NOMO-1 (cell line): ENCODE data around the gene CD320.

ENCODE experiments used
- DNase-seq, 2 experiments: peaks; one replicate each; lab custom pipeline; 2025; ENCODE audit not compliant: unreplicated experiment in 2 of 2; lab: John Stamatoyannopoulos, UW

CD320 gene

GRCh38 chr19:8255426-8256125 is 52.6 kb downstream of the CD320 start:
- no peak for DNase-seq

DNA sequence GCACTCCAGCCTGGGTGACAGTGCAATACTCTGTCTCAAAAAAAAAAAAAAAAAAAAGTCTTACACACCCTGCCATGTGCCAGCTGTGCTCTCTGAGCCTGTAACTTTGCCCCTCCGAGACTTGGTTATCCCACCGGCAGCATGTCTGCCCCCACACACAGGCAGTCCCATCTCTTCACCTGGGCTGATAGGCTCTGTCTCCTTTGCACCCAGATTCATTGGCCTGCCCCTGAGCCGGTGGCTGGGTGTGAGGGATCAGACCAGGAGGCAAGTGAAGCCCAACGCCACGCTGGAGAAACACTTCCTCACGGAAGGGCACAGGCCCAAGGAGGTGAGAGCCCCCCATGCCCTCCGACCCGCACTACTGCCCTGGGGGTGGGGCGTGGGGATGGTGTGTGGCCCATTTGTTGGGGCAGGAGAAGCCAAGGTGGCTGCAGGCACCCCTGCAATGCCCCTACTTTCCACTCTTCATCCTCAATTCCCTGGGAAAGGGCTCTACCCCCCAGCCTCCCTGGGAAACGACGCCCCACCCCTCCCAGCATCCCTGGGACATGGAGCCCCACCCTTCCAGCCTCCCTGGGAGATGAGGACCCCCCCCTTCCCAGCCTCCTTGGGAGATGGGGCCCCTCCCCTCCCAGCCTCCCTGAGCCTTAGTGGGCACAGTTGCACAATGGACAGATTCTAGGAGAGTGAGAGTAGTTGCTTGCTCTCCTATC is 53.7 kb downstream of the CD320 start:
- DNase-seq: no peak

- no peak for DNase-seq
Measured at GRCh38 chr19:8253678-8254077, 54.5 kb downstream of the CD320 start.

GRCh38 chr19:8252922-8253589 is 55.1 kb downstream of the CD320 start:
- peak; percentile 58 to 60 for DNase-seq
